Muscle layer of duodenum (tissue), 2 donors: ENCODE results near the gene CHMP2A.
"Not testable (repeated sequence)": the region's sequence is repeated elsewhere in the genome, so short reads cannot be mapped to it uniquely, and the experiment has no call there.

Experiments
- H3K27ac ChIP-seq: one replicate; pipeline ENCODE4 v1.7.0; 2013; ENCODE audit warnings: mild to moderate bottlenecking, low read length
- H3K27me3 ChIP-seq: one replicate; pipeline ENCODE4 v1.7.0; 2013; ENCODE audit warnings: low read depth, mild to moderate bottlenecking, control low read depth, low read length
- H3K36me3 ChIP-seq, 2 donors: one replicate each; pipeline ENCODE4 v1.7.0; 2013; ENCODE audit warnings: low read length in 2 of 2, control low read depth in 1 of 2, mild to moderate bottlenecking in 1 of 2; ENCODE audit not compliant: insufficient read depth in 2 of 2, control insufficient read depth in 1 of 2
- H3K4me1 ChIP-seq, 2 donors: one replicate each; pipeline ENCODE4 v1.7.0; 2013; ENCODE audit warnings: low read length in 2 of 2, mild to moderate bottlenecking in 2 of 2, control low read depth in 1 of 2, moderate library complexity in 1 of 2; ENCODE audit not compliant: insufficient read depth in 2 of 2, control insufficient read depth in 1 of 2
- H3K4me3 ChIP-seq, 2 donors: one replicate each; pipeline ENCODE4 v1.7.0; 2013; ENCODE audit warnings: low read length in 2 of 2, low read depth in 1 of 2, mild to moderate bottlenecking in 1 of 2
- H3K9me3 ChIP-seq, 2 donors: one replicate each; pipeline ENCODE4 v1.7.0; 2013; ENCODE audit warnings: low read length in 2 of 2, control low read depth in 1 of 2, mild to moderate bottlenecking in 1 of 2; ENCODE audit not compliant: control insufficient read depth in 1 of 2
- donor health status: healthy.

The CHMP2A gene

DNA sequence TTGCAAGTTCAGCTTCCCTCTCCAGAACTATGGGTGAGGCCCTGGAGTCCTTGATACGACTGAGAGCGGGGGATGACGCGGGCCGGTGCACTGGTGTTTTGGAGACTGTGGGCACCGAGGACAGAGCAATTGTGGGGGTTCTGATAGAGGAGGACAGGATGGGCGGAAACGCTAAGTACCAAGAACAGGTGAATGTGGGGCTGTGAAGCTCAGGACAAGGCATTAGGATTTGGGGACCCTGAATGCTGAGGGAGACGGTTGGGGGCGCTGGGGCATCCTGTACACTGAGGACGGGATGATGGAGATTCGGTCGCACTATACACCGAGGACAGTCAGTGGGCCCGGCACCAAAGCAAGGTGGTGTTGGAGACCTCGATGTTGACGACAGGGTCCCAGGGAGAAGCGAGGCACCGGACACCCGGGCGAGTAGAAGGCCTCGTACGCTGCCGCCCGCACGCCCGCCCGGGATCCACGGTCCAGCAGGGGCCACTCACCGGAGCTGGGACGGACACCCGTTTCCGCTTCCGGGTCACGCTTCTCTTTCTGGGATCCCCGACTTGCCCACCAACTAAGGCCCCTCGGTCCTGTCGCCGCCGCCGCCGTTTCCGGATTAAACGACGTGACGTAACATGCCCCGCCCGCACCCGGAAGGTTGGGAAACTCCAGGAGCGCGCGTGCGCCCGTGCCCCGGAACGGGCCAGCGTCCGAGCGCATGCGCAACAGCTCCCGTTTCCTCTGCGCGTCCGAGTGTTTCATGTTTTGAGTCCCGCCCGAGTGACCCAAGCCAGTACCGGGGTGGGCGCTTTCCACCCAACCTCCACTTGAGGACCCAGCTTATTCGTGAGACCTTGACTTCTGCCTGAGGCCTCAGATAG lies at the start of gene CHMP2A:
CHMP2A (minus strand) TSS at position 612 of the 875 bp plus-strand sequence. CDS start 893 bp downstream, outside the sequence.
- Histone ChIP-seq H3K27me3 (no peaks in the 10 kb centered on the region), H3K4me1 (peaks cover 9 to 44% of the 10 kb centered on the region in 2 donors), H3K36me3 (peaks cover 39 to 53% of the 10 kb centered on the region in 2 donors), H3K9me3 (no peaks in the 10 kb centered on the region), H3K4me3 (peak within 1 kb of the TSS; percentile 84 to 91), H3K27ac (peak within 1 kb of the TSS; percentile 94)

DNA sequence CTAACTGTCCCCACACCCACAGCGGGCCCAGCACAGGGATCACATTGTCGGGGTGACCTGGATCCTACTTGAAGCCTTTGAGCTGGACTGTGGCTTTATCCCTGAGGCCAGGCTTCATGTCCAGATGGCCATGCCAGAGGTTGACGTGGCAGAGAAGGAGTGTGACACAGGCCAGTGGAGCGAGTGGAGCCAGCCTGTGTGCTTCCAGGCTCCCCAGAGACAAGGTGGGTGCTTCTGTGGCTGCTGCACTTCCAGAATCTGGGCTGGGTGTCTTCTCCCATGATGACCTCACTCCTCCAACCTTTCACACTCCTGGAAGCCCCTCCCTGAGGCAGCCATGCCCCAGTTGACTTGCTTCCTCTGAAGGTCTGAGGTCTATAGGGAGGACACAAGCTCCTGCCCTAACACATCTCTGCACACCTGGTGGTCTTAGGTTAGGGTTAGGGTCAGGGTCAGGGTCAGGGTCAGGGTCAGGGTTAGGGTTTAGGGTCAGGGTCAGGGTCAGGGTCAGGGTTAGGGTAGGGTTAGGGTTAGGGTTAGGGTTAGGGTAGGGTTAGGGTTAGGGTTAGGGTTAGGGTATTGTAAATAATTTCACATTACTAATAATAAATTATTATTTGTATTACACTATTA lies 31.3 kb upstream of the CHMP2A start:
- Histone ChIP-seq H3K27ac (no peak overlapping the region), H3K4me1 (peaks cover 0 to 5% of the 10 kb centered on the region in 2 donors), H3K27me3 (no peaks in the 10 kb centered on the region), H3K36me3 (peaks cover 20 to 26% of the 10 kb centered on the region in 2 donors), H3K4me3 (no peak overlapping the region), H3K9me3 (no peaks in the 10 kb centered on the region)

DNA sequence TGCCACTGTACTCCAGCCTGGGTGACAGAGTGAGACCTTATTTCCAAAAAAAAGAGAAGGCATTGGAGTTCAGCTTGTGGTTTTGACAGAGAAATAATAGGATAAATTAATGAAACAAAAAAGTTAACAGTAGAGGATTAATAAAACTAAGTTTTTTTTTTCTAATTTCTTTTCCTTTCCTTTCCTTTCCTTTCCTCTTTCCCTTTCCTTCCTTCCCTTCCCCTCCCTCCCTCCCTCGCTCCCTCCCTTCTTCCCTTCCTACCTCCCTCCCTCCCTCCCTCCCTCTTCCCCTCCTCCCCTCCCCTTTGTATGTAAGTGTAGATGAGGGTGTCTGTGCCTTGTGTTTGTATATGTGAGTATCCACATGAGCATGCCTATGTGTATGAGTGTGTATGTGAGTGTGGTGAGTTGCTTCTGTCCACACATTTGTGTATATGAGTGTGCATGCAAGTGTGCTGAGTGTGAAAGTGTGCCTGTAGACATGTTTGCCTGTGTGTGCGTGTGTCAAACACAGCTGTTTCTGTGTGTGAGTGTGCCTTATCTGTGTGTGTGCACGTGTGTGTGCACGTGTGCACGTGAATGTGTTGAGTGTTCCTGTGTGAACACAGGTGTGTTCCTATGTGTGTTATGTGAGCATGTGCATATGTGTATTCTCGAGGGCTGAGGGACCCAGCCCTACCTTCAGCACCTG lies 30.7 kb upstream of the CHMP2A start:
- peaks cover 20 to 26% of the 10 kb centered on the region in 2 donors for H3K36me3 ChIP-seq
- H3K4me3 ChIP-seq, result no peak overlapping the region
- no peaks in the 10 kb centered on the region for H3K9me3 ChIP-seq
- H3K27ac ChIP-seq, result no peak overlapping the region
- peaks cover 0 to 6% of the 10 kb centered on the region in 2 donors for H3K4me1 ChIP-seq
- H3K27me3 ChIP-seq, result no peaks in the 10 kb centered on the region

DNA sequence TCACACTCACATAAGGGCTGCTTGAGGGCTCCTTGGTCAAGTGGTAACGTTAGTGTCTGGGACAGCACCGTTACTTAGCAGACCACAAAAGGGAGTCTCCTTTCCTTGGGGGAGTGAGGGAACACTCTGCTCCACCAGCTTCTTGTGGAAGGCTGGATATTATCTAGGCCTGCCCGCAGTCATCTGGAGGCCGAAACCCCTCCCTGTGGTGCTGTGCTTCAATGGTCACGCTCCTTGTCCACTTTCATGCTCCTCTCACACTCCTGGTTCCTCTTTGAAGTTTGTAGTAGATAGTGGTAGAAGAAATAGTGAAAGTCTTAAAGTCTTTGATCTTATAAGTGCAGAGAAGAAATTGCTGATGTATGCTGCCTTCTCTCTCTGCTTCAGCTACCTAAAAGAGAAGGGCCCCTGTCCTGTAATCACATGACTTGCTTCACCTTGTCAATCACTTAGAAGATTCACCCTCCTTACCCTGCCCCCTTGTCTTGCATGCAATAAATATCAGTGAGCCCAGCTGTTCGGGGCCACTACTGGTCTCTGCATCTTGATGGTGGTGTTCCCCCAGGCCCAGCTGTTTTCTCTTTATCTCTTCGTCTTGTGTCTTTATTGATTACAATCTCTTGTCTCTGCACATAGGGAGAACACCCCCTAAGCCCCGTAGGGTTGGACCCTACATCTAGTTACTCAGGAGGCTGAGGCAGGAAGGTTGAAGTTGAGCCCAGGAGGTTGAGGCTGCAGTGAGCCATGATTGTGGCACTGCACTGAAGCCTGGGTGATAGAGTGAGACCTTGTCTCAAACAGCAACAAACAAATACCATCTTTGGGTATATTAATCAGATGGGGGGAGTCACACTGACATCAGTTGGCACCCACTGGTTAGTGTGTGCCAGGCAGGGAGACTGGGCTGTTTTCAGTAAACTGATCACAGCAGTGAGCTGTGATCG lies 29.9 kb upstream of the CHMP2A start:
- no peaks in the 10 kb centered on the region for H3K27me3 ChIP-seq
- H3K4me3 ChIP-seq, result no peak overlapping the region
- H3K27ac ChIP-seq, result no peak overlapping the region
- H3K36me3 ChIP-seq, result peaks cover 20 to 26% of the 10 kb centered on the region in 2 donors
- H3K9me3 ChIP-seq, result no peaks in the 10 kb centered on the region
- H3K4me1 ChIP-seq, result peaks cover 0 to 6% of the 10 kb centered on the region in 2 donors

DNA sequence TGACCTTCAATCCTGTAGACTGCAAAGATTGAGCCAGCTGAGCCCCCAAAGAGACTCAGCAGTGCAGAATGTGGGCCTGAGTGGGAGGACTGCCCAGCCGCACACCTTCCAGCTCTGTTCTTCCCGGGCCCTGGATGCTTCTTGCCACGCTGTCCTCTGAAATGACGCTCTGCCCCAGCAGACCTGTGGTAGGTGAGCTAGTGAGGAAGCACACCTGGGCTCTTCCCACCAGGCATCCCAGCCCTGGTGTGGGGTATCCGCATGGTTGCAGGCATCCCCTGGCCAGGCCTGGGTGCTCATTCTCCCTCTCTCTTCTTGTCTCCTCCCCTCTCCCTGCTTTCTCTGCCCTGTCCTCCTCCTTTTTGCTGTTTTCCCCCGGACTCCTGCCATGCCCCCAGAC lies 28.1 kb upstream of the CHMP2A start:
- no peaks in the 10 kb centered on the region for H3K27me3 ChIP-seq
- H3K36me3 ChIP-seq, result peaks cover 20 to 26% of the 10 kb centered on the region in 2 donors
- no peaks in the 10 kb centered on the region for H3K9me3 ChIP-seq
- peaks cover 0 to 6% of the 10 kb centered on the region in 2 donors for H3K4me1 ChIP-seq
- H3K27ac ChIP-seq, result no peak overlapping the region
- no peak overlapping the region for H3K4me3 ChIP-seq

DNA sequence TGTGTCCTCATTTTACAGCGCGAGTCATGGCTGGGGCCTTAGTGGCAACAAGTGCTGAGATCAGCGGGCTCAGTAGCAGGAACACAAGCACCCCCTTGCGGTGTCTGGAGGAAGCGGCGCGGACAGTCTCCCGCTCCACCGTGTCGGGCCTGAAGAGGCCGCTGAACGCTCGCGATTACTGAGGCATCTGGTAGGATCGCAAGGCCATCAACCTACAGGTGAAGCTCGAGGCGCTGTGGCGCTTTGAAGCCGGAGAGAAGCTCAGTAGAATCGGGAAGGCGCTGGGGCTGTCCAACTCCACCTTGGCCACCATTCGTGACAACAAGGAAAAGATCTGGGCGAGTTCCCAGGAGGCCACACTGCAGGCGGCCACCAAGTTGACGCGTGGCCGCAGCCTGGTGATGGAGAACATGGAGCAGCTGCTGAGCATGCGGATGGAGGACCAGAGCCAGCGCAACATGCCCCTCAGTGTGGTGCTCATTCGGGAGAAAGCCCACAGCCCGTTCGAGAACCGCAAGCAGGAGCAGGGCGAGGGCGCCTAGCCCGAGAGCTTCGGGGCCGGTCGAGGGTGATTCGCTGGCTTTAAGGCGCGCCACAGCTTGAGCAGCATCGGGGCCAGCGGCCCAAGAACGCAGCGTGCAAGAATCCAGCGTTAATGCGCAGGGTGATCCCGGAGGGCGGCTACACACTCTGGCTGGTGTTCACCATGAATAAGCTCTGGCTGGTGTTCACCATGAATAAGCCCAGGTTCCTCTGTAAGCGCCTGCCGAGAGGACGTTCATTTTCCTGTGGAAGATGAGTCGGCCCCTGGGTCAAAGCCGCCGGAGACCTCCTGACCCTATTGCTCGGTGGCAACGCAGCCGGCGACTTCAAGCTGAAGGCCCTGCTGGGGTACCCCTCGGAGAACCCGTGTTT lies 26.6 kb upstream of the CHMP2A start:
- H3K4me3 ChIP-seq, result no peak overlapping the region
- H3K36me3 ChIP-seq, result peaks cover 20 to 26% of the 10 kb centered on the region in 2 donors
- H3K27ac ChIP-seq, result peak overlapping the region; percentile 61
- H3K27me3 ChIP-seq, result no peaks in the 10 kb centered on the region
- no peaks in the 10 kb centered on the region for H3K9me3 ChIP-seq
- H3K4me1 ChIP-seq, result peaks cover 0 to 13% of the 10 kb centered on the region in 2 donors

DNA sequence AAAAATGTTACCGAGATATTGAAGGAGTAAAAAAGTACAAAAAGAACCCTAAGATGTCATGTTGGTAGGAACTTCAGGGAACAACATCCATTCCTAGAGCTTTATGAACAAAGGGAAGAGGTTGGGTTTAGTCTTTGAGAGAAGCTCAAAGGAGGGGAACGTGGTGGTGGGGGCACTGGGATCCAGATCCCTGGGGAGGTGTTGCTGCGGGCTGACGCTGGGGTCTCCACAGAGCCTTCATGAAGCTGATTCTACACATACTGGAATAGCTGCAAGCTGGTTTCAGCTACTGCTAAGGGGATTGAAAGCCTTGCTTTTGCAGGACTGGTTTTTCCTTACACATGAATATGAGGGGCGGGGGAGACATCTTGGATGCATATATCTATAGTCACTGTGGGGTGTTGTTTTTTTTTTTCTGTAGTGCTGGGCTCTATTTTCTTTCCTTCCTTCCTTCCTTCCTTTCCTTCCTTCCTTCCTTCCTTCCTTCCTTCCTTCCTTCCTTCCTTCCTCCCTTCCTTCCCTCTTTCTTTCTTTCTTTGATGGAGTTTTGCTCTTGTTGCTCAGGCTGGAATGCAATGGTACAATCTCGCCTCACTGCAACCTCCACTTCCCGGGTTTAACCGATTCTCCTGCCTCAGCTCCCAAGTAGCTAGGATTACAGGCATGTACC lies 24.7 kb upstream of the CHMP2A start:
- H3K27me3 ChIP-seq, result no peaks in the 10 kb centered on the region
- H3K36me3 ChIP-seq, result peaks cover 20 to 23% of the 10 kb centered on the region in 2 donors
- peaks cover 0 to 14% of the 10 kb centered on the region in 2 donors for H3K4me1 ChIP-seq
- no peaks in the 10 kb centered on the region for H3K9me3 ChIP-seq
- H3K27ac ChIP-seq, result no peak overlapping the region
- no peak overlapping the region for H3K4me3 ChIP-seq

DNA sequence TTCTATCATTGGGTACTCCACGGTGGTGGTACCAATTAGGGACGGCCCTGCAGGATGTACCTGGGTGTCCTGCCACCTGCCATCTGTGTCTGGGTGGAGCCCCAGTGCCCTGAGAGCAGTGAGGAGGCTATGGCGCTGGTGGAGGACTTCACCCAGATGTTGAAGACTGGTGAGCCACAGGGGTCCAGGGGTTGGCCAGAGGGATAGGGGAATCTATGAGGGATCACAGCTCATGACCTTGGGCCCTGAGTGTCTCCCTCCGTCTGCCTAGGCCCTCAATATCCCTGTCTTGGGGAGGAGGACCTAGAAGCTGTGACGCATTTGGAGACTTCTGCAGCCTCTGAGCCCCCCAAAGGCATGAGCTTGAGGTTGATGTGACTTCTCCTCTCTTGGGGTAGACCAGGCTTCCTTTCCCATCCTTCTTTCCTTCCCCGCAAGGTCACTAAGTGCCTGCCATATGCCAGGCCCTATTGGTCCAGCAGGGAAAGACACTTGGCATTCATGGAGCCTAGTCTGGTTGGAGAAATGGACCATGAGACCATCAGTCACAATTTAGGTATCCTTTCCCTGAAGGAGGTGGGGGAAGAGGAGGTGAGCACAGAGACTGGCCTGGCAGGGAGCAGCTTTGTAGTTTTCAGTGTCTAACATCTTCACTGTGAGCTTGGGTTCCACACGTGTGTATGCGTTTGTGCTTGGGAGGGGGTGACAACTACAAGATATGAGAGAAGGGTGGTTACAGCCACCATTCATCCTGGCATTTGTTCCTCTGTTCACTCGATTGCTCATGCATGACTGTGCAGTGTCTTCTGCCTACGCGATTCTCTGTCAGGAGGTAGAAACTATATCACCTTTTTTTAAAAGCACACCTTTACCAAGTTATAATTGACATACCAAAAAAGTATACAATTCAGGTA lies 23.4 kb upstream of the CHMP2A start:
- H3K36me3 ChIP-seq, result peaks cover 14 to 16% of the 10 kb centered on the region in 2 donors
- no peaks in the 10 kb centered on the region for H3K27me3 ChIP-seq
- H3K27ac ChIP-seq, result no peak overlapping the region
- peaks cover 6 to 22% of the 10 kb centered on the region in 2 donors for H3K4me1 ChIP-seq
- H3K4me3 ChIP-seq, result no peak overlapping the region
- H3K9me3 ChIP-seq, result no peaks in the 10 kb centered on the region

DNA sequence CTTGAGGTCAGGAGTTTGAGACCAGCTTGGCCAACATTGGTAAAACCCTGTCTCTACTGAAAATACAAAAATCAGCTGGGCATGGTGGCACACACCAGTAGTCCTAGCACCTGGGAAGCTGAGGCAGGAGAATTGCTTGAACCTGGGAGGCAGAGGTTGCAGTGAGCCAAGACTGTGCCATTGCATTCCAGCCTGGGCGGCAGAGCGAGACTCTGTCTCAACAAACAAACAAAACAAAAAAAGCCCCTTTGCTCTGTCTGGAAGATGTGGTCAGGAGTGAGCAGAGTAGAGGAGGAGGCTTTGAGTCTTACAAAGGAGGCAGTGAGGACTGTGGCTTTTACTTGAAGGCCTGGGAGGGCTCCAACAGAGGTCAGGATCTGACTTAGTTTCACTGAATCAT lies 22.7 kb upstream of the CHMP2A start:
- not testable (repeated sequence) for H3K4me3 ChIP-seq, H3K27ac ChIP-seq, H3K27me3 ChIP-seq, H3K9me3 ChIP-seq
- peaks cover 6 to 23% of the 10 kb centered on the region in 2 donors for H3K4me1 ChIP-seq
- H3K36me3 ChIP-seq, result peaks cover 7 to 15% of the 10 kb centered on the region in 2 donors
